ENCODE measurements around the gene JPH2.

The JPH2 gene

DNA sequence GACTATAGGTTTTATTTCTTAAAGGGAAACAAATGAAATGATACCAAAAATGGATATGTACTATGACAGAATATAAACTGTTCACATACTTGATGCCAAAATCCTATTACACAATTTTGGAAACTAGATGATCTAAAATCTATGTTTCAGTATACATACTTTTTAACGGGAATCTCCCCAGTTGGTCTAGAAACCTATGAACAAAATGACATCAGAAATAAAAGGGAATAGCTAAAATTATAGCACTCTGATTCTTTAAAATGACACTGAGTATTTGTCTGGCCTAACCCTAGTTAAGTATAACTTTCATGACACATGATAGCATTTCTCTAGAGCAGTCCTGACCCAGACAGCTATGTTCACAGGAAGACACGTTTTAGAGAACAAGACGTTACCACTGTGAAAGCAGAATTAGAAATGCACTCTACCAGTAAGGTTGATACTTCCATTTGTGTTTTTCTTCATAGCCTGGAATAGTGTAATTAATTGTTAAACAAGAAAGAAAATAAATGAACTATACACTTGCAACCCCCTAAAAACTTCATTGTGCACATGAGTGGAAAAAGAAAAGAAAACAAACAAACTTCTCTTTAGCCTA, 20.2 kb upstream of the JPH2 start:
- TF ChIP-seq, protein P1, sequence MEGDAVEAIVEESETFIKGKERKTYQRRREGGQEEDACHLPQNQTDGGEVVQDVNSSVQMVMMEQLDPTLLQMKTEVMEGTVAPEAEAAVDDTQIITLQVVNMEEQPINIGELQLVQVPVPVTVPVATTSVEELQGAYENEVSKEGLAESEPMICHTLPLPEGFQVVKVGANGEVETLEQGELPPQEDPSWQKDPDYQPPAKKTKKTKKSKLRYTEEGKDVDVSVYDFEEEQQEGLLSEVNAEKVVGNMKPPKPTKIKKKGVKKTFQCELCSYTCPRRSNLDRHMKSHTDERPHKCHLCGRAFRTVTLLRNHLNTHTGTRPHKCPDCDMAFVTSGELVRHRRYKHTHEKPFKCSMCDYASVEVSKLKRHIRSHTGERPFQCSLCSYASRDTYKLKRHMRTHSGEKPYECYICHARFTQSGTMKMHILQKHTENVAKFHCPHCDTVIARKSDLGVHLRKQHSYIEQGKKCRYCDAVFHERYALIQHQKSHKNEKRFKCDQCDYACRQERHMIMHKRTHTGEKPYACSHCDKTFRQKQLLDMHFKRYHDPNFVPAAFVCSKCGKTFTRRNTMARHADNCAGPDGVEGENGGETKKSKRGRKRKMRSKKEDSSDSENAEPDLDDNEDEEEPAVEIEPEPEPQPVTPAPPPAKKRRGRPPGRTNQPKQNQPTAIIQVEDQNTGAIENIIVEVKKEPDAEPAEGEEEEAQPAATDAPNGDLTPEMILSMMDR (conservative IDR thresholded peaks at IDR 0.05; ENCODE audit: control insufficient read depth, insufficient read depth, low read depth, low read length): no peak
- no peak for DNase-seq (ENCODE audit: low read depth)
- H3K4me3 ChIP-seq (ENCODE audit: control insufficient read depth, low read depth, low read length): no peak overlapping the region

GRCh38 chr20:44206132-44206531, 19.1 kb upstream of the JPH2 start:
- TF ChIP-seq, protein P1 (conservative IDR thresholded peaks at IDR 0.05; ENCODE audit: control insufficient read depth, insufficient read depth, low read depth, low read length): no peak
- DNase-seq (ENCODE audit: low read depth): no peak
- no peak overlapping the region for H3K4me3 ChIP-seq (ENCODE audit: control insufficient read depth, low read depth, low read length)

DNA sequence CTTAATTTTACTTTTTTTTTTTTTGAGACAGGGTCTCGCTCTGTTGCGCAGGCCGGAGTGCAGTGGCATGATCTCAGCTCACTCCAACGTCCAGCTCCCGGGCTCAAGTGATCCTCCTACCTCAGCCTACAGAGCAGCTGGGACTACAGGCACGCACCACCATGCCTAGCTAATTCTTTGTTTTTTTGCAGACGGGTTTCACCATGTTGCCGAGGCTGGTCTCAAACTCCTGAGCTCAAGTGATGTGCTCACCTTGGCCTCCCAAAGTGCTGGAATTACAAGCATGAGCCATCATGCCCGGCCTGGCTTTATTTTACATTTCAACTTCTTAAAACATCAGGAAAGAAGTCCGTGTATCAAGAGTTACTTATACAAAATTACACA, 17.8 kb upstream of the JPH2 start:
- no peak overlapping the region for H3K4me3 ChIP-seq (ENCODE audit: control insufficient read depth, low read depth, low read length)
- no peak for DNase-seq (ENCODE audit: low read depth)
- TF ChIP-seq, protein P1 (conservative IDR thresholded peaks at IDR 0.05; ENCODE audit: control insufficient read depth, insufficient read depth, low read depth, low read length): no peak

GRCh38 chr20:44204156-44204831, 17.3 kb upstream of the JPH2 start:
- DNase-seq (ENCODE audit: low read depth): peak; percentile 95
- TF ChIP-seq, protein P1 (conservative IDR thresholded peaks at IDR 0.05; ENCODE audit: control insufficient read depth, insufficient read depth, low read depth, low read length): no peak
- no peak overlapping the region for H3K4me3 ChIP-seq (ENCODE audit: control insufficient read depth, low read depth, low read length)

DNA sequence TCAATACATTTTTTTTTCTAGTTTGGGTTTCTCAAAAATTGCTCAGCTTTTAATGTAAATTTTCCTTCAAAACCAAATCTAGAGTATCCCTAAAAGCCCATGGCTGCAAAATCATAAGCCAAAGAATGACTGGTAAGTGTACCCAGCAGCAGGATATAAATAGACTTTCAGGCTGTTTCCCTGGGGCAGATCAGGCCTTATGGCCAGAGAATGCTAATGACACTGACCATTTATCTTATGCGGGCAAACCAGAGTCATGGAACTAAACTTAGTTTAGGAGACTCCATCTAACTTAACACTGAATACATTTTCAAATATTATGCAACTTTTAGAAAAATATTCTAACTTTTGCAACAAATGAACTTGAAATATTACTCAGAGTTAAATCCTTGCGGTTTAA, 16.2 kb upstream of the JPH2 start:
- H3K4me3 ChIP-seq (ENCODE audit: control insufficient read depth, low read depth, low read length): no peak overlapping the region
- DNase-seq (ENCODE audit: low read depth): no peak
- TF ChIP-seq, protein P1 (conservative IDR thresholded peaks at IDR 0.05; ENCODE audit: control insufficient read depth, insufficient read depth, low read depth, low read length): no peak

DNA sequence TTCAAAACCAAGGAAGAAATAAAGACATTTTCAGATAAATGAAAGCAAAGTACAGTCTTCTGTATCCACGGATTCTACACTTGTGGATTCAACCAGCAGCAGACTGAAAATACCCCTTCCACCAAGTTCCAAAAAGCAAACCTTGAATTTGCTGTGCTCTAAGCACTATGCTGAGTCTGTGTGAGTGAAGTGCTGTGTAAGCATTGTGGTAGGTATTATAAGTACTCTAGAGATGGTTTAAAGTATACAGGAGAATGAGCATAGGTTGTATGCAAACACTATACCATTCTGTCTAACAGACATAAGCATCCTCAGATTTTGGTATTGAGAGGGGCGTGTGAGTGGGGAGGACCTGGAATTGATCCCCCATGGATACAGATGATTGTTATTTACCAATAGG, 14.0 kb upstream of the JPH2 start:
- no peak for DNase-seq (ENCODE audit: low read depth)
- H3K4me3 ChIP-seq (ENCODE audit: control insufficient read depth, low read depth, low read length): no peak overlapping the region
- TF ChIP-seq, protein P1 (conservative IDR thresholded peaks at IDR 0.05; ENCODE audit: control insufficient read depth, insufficient read depth, low read depth, low read length): no peak

All from fibroblast of mammary gland (primary cell).